ENCODE data around the gene DRAM1.
"Not testable (repeated sequence)": the region's sequence is repeated elsewhere in the genome, so short reads cannot be mapped to it uniquely, and the experiment has no call there.

The DRAM1 gene

DNA sequence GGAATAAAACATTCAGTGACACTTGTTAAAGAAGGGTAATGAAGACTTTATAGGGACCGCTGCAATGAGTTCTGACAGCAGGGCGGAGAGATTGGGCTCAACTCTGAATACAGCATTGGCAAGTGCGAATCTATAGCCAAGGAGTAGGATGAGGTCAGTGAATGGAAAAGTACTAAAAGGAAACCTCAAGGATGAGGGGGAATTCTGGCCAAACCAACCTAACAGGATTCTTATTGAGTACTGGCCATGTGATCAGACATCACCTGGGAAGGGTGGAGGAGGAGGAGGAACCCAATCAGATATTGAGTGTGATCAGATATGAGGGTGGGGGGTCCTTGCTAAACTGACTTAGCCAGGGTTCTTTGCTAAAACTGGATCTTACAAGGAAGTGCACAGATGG, 31.0 kb downstream of the DRAM1 start:
- no peak for DNase-seq

DNA sequence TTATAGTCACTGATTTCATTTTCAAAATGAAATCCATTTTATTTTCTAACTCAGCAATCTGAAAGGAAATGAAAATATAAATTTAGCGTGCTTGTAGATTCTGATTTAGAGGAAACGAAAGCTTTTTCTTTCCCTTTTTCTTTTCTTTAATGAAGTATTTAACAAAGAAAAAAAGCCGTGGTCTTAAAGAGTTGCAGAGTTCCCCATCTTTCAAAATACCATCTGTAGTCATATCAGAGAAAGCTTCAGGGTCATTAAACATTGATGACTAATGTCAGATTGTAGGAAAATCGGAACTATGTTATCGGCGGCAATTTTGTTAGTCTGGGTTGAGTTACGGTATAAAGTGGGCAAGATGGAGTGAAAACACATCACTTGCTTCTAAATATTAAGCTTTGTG, 32.3 kb downstream of the DRAM1 start:
- DNase-seq = no peak

DNA sequence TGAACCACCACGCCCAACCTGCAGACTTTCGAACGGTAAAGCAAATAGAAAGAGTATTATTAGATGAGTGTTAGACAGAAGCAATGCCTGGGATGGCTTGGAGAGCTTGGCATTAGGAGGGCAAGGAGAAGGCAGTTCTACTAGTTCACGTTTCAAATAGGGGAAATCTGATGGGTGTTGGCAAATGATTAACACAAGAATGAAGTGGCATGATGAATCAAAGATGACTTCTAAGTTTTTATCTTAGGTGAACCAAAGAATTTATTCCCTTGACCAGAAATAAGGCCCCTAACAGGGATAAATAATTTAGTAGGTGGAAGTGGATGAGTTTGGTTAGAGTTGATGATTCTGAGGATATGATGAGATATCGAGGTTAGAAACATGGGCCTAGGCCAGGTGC, 38.5 kb downstream of the DRAM1 start:
- no peak for DNase-seq

- DNase-seq = not testable (repeated sequence)
These were observed 41.4 kb downstream of the DRAM1 start for GRCh38 chr12:101918805-101919204.

- DNase-seq = no peak
These were observed 42.1 kb downstream of the DRAM1 start for GRCh38 chr12:101919447-101919846.

DNA sequence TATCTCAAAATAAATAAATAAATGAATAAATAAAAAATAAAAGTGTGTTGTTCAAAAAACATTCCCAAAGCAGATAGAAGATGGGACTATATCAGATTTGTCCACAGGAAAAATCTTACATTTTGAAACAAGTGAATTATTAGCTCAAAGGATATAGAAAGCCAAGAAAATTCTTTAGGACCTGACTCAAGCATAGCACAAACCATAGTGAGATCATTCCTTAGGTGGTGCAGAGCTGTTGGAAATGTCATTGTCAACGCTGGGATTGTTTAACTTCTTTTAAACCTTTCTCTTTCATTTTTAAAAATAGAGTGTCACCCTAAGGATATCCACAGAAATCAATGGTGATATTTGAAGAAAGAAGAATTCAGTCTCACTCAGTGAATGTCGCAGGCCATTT, 43.5 kb downstream of the DRAM1 start:
- DNase-seq = no peak

GRCh38 chr12:101923045-101923718, 45.8 kb downstream of the DRAM1 start:
- DNase-seq = no peak

GRCh38 chr12:101924618-101925017, 47.2 kb downstream of the DRAM1 start:
- no peak for DNase-seq

DNA sequence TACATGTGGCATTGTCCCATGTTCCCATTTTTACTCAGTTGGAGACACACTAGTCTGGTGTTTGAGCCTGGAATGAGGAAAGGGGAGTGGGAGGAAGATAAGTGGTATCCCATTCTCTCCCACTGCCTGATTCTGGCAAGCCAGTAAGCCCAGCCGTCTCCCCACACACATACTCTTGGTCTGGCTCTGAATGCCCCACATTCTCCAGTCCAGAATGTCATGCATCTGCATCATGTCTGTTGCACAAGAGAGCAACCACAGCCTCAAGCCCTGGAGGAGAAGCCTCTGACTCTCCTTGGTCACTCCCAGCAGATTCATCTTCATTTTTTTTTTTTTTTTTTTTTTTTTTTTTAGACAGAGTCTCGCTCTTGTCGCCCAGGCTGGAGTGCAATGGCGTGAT, 48.0 kb downstream of the DRAM1 start:
- no peak for DNase-seq

DNA sequence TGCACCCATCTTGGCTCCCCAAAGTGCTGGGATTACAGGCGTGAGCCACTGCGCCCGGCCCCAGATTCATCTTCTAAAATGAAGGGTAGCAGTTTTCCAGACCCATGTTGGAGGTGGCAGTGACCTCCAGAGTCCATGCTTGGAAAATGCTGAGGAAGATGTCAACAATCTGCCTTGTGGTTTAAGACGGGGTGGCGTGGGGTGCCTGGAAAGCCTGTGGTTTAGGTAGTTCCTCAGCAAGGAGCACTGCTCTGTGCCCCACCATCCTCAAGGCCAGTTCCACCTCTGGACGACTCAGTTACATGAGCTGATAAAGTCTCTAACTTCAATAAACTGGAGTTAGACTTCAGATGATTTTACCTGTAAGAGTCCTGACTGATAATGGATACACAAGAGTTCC, 48.6 kb downstream of the DRAM1 start:
- no peak for DNase-seq

- DNase-seq = no peak
These were observed 49.7 kb downstream of the DRAM1 start for GRCh38 chr12:101927036-101927435.

GRCh38 chr12:101927999-101928398, 50.6 kb downstream of the DRAM1 start:
- no peak for DNase-seq

DNA sequence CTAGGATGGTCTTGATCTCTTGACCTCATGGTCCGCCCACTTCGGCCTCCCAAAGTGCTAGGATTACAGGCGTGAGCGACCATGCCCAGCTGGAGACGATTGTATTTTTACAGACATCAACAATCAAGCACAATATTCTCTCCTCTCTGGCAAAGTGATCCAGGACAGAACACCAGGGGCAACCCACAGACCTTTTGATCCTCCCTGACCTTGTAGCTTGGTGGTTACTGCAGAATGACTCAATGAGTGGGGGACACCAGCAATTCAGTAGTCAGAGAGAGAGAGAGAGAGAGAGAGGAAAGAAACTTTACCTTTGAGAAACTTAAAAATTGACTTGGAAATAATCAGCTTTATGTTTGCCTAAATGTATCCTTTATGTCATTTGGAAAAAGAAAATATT, 51.2 kb downstream of the DRAM1 start:
- no peak for DNase-seq

DNA sequence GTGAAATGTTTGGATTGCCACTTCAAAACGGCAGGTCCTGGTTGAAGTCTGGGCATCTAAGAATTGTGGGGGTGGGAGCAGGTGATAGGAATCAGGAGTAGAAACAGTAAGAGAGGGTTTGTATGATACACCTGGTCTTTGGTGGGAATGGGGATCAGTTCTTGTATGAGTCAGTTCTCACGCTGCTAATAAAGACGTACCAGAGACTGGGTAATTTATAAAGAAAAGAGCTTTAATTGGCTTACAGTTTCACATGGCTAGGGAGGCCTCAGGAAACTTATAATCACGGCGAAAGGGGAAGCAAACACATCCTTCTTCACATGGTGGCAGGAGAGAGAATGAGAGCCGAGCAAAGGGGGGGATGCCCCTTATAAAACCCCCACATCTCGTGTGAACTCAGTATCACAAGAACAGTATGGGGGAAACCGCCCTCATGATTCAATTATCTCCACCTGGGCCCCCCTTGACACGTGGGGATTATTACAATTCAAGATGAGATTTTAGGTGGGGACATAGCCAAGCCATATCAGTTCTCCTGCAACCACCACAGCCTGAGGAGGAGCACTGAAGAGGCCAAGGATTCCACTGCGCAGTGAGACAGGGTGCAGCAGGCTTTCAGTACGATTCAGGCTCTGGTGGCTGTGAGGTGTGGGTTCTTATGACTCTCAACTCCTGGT, 52.1 kb downstream of the DRAM1 start:
- no peak for DNase-seq

DNA sequence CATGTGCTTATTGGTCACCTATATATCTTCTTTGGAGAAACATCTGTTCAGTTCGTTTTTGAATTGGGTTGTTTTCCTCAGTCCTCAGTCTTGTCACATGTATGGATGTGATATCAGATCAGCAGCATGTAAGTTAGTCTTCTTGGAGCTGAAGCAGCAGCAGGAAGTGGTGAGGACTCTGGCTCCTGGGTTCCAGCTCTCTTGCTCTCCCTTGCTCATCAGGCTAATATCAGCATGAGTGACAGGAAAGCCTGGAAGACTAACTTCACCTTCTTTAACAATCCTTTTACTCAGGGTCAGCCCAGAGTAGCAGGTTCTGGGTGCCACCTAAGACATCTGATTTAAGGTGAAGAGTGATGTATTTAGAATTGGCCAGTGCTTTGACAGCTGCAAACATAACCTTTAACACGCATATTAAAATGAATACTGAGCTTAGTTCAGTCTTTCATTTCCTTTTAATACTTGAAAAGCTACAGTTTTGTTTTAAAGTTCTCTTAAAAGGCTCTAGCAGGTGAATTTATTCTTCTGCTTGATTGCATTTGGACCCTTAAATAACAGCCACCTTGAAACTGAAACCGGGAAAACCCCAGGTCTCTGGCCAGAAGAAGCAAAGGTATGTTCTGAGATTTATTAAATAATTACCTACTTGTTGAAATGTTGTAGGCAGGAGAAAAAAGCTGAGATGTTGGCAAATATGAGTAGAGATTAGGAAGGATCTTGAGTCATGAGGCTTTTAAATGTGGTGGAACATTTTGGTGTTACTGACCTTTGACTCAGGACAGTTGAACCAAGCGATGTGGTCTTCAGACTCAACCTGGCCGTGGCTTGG, 54.3 kb downstream of the DRAM1 start:
- no peak for DNase-seq

DNA sequence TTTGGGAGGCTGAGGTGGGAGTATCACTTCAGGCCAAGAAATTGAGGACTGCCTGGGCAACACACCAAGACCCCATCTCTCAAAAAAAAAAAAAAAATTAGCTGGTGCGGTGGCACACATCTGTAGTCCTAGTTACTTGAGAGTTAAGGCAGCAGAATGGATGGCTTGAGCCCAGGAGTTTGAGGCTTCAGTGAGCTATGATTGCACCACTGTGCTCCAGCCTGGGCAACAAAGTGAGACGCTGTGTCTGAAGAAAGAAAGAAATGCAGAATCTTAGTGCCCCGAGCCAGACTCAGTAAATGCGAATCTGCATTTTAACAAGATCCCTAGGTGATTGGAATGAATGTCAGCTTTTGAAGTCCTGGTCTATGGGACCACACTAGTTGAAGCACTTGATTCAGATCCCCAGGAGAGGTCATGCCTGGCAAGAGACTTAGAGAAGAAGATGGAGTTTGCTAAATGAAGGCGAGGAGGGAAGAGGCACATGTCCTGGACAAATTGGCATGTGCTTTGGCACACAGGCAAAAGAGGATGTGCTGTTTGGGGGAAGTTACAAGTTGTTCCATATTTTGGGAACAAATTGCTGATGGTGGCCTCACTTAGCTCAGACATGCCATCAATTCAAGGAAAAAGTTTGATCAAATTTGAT, 56.6 kb downstream of the DRAM1 start:
- no peak for DNase-seq

- no peak for DNase-seq
These were observed 58.7 kb downstream of the DRAM1 start for GRCh38 chr12:101935890-101936746.

DNA sequence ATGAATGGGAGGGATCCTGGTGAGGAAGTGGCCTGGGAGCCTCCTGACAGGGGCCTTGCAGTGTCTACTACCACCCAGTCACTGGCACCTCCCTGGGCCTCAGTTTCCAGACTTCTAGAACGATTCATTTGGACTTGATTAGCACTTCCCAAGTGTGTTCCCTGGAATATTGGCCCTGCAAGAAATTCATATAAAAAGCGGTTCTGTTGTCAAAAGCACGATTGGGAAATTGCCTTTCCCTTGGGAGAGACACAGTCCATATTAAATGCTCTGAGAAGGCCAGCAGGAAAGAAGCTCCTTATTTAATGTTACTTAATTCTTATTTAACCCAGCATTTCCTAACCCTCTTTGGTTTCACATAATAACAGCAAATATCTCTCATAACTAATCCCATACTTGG, 61.9 kb downstream of the DRAM1 start:
- DNase-seq = no peak

GRCh38 chr12:101939856-101940265, 62.5 kb downstream of the DRAM1 start:
- no peak for DNase-seq

GRCh38 chr12:101940400-101940950, 63.1 kb downstream of the DRAM1 start:
- no peak for DNase-seq

- DNase-seq = no peak
These were observed 64.2 kb downstream of the DRAM1 start for GRCh38 chr12:101941306-101942249.
